Nephron progenitor cell (in vitro differentiated cells): ENCODE data around the gene GABRG3.

Source experiments
- DNase-seq: peaks from one replicate; pipeline ENCODE4 v3.0.0; 2021
- H3K27ac Mint-ChIP-seq: 2 replicates; pipeline ENCODE4 v1.8.0; 2021; ENCODE audit warnings: mild to moderate bottlenecking, moderate library complexity, mixed read lengths
- H3K27me3 Mint-ChIP-seq: 2 replicates; pipeline ENCODE4 v1.8.0; 2021; ENCODE audit warnings: mild to moderate bottlenecking, low read depth, mixed read lengths; ENCODE audit not compliant: poor library complexity
- H3K36me3 Mint-ChIP-seq: 2 replicates; pipeline ENCODE4 v1.8.0; 2021; ENCODE audit warnings: low read depth, mixed read lengths
- H3K4me1 Mint-ChIP-seq: 2 replicates; pipeline ENCODE4 v1.8.0; 2021; ENCODE audit warnings: mixed read lengths
- H3K4me3 Mint-ChIP-seq: 2 replicates; pipeline ENCODE4 v1.8.0; 2021; ENCODE audit warnings: mild to moderate bottlenecking, moderate library complexity, mixed read lengths
- H3K9me3 Mint-ChIP-seq: 2 replicates; pipeline ENCODE4 v1.8.0; 2021; ENCODE audit warnings: mild to moderate bottlenecking, moderate library complexity, mixed read lengths
- CTCF ChIP-seq: fragments of 200-600 bp; sonication (generic); IDR thresholded peaks from 2 replicates; pipeline ENCODE4 v1.5.0; 2021; ENCODE audit warnings: antibody characterized with exemption

The GABRG3 gene

GRCh38 chr15:27563765-27564370 is 592.9 kb downstream of the GABRG3 start:
- peaks cover 40% of the 10 kb centered on the region for H3K9me3 Mint-ChIP-seq
- TF ChIP-seq CTCF: no peak
- no peak overlapping the region for H3K4me3 Mint-ChIP-seq
- no peak for DNase-seq
- H3K27ac Mint-ChIP-seq: no peak overlapping the region
- no peaks in the 10 kb centered on the region for H3K27me3 Mint-ChIP-seq
- H3K4me1 Mint-ChIP-seq: no peaks in the 10 kb centered on the region
- no peaks in the 10 kb centered on the region for H3K36me3 Mint-ChIP-seq

- H3K27me3 Mint-ChIP-seq: no peaks in the 10 kb centered on the region
- H3K4me1 Mint-ChIP-seq: no peaks in the 10 kb centered on the region
- no peaks in the 10 kb centered on the region for H3K36me3 Mint-ChIP-seq
- no peak overlapping the region for H3K27ac Mint-ChIP-seq
- H3K4me3 Mint-ChIP-seq: no peak overlapping the region
- DNase-seq: no peak
- TF ChIP-seq CTCF: no peak
- peaks cover 32% of the 10 kb centered on the region for H3K9me3 Mint-ChIP-seq
These were observed 593.7 kb downstream of the GABRG3 start for GRCh38 chr15:27564656-27565055.

GRCh38 chr15:27570746-27571145 is 599.8 kb downstream of the GABRG3 start:
- TF ChIP-seq CTCF: no peak
- Mint-ChIP-seq H3K27me3 (no peaks in the 10 kb centered on the region), H3K4me3 (no peak overlapping the region), H3K27ac (no peak overlapping the region), H3K4me1 (peaks cover 5% of the 10 kb centered on the region), H3K9me3 (no peaks in the 10 kb centered on the region), H3K36me3 (no peaks in the 10 kb centered on the region)
- DNase-seq: no peak

GRCh38 chr15:27573805-27574485 is 603.0 kb downstream of the GABRG3 start:
- no peaks in the 10 kb centered on the region for H3K9me3 Mint-ChIP-seq
- H3K4me3 Mint-ChIP-seq: no peak overlapping the region
- H3K27me3 Mint-ChIP-seq: no peaks in the 10 kb centered on the region
- peaks cover 5% of the 10 kb centered on the region for H3K4me1 Mint-ChIP-seq
- DNase-seq: no peak
- H3K36me3 Mint-ChIP-seq: no peaks in the 10 kb centered on the region
- H3K27ac Mint-ChIP-seq: no peak overlapping the region
- TF ChIP-seq CTCF: no peak

GRCh38 chr15:27574541-27575054 is 603.6 kb downstream of the GABRG3 start:
- DNase-seq: no peak
- H3K27me3 Mint-ChIP-seq: no peaks in the 10 kb centered on the region
- H3K4me1 Mint-ChIP-seq: peaks cover 5% of the 10 kb centered on the region
- no peaks in the 10 kb centered on the region for H3K9me3 Mint-ChIP-seq
- no peak for TF ChIP-seq CTCF
- H3K4me3 Mint-ChIP-seq: no peak overlapping the region
- no peaks in the 10 kb centered on the region for H3K36me3 Mint-ChIP-seq
- no peak overlapping the region for H3K27ac Mint-ChIP-seq

- no peak overlapping the region for H3K27ac Mint-ChIP-seq
- peaks cover 5% of the 10 kb centered on the region for H3K4me1 Mint-ChIP-seq
These were observed 604.5 kb downstream of the GABRG3 start for GRCh38 chr15:27575521-27575920.

More at GRCh38 chr15:27575521-27575920, 604.5 kb downstream of the GABRG3 start:
- Mint-ChIP-seq H3K36me3 (no peaks in the 10 kb centered on the region), H3K27me3 (no peaks in the 10 kb centered on the region), H3K9me3 (no peaks in the 10 kb centered on the region), H3K4me3 (no peak overlapping the region)
- no peak for TF ChIP-seq CTCF
- DNase-seq: no peak
